ENCODE results near the gene EEF2K.

GRCh38 chr16:22163806-22164205, 42.3 kb upstream of the EEF2K start:
- TF ChIP-seq CTCF (IDR thresholded peaks at IDR 0.05) (no peak), EP300 (IDR thresholded peaks at IDR 0.05) (no peak), POLR2A (IDR thresholded peaks at IDR 0.05) (no peak)

All from tibial nerve (tissue), 4 donors.